Fibroblast of peridontal ligament (primary cell): Measurements from ENCODE around the gene PAPPA2.
"Not testable (repeated sequence)": the region's sequence is repeated elsewhere in the genome, so short reads cannot be mapped to it uniquely, and the experiment has no call there.

Experiments used
- DNase-seq: peaks from one replicate; pipeline ENCODE4 v3.0.0-alpha.2; 2010; ENCODE audit errors: extremely low read depth

PAPPA2 gene

GRCh38 chr1:176603696-176604095 lies 140.7 kb downstream of the PAPPA2 start:
- DNase-seq, result no peak

GRCh38 chr1:176604461-176604860 lies 141.5 kb downstream of the PAPPA2 start:
- DNase-seq, result no peak

GRCh38 chr1:176605176-176605575 lies 142.2 kb downstream of the PAPPA2 start:
- no peak for DNase-seq

- no peak for DNase-seq
Observed at GRCh38 chr1:176609556-176610408, 146.8 kb downstream of the PAPPA2 start.

GRCh38 chr1:176612791-176613190 lies 149.8 kb downstream of the PAPPA2 start:
- no peak for DNase-seq

GRCh38 chr1:176617881-176618280 lies 154.9 kb downstream of the PAPPA2 start:
- no peak for DNase-seq

- DNase-seq, result no peak
Observed at GRCh38 chr1:176619261-176619660, 156.3 kb downstream of the PAPPA2 start.

GRCh38 chr1:176625365-176625764 lies 162.4 kb downstream of the PAPPA2 start:
- DNase-seq, result no peak

GRCh38 chr1:176626572-176627061 lies 163.6 kb downstream of the PAPPA2 start:
- DNase-seq, result no peak

- DNase-seq, result no peak
Observed at GRCh38 chr1:176628775-176629174, 165.8 kb downstream of the PAPPA2 start.

GRCh38 chr1:176634733-176635132 lies 171.8 kb downstream of the PAPPA2 start:
- not testable (repeated sequence) for DNase-seq

- DNase-seq, result no peak
Observed at GRCh38 chr1:176638713-176639526, 175.9 kb downstream of the PAPPA2 start.

GRCh38 chr1:176643536-176643935 lies 180.6 kb downstream of the PAPPA2 start:
- DNase-seq, result peak; percentile 42

GRCh38 chr1:176648556-176648955 lies 185.6 kb downstream of the PAPPA2 start:
- no peak for DNase-seq

- peak; percentile 76 for DNase-seq
Observed at GRCh38 chr1:176656257-176656995, 193.5 kb downstream of the PAPPA2 start.

GRCh38 chr1:176669782-176670181 lies 206.8 kb downstream of the PAPPA2 start:
- DNase-seq, result no peak

GRCh38 chr1:176670853-176671252 lies 207.9 kb downstream of the PAPPA2 start:
- DNase-seq, result no peak

GRCh38 chr1:176682830-176683535 lies 220.0 kb downstream of the PAPPA2 start:
- DNase-seq, result no peak

GRCh38 chr1:176691251-176692228 lies 228.6 kb downstream of the PAPPA2 start:
- DNase-seq, result peak; percentile 29

- DNase-seq, result no peak
Observed at GRCh38 chr1:176692431-176692830, 229.5 kb downstream of the PAPPA2 start.
